Naive thymus-derived CD4-positive, alpha-beta T cell (primary cell): ENCODE results near the gene SOCS1. TPM values are rescaled to one million over a fixed set of nuclear protein-coding genes. Genes with fewer than 3 reads are reported as not detected.
A peak's percentile ranks its signal among the peaks of the same experiment; 100 is the strongest.

Experiments
- ATAC-seq: fragments of 150-1000 bp; cut with Tn5 transposase; 2 replicates; pipeline ENCODE4 v1.10.0; 2021; ENCODE audit warnings: mild to moderate bottlenecking, moderate library complexity
- CTCF ChIA-PET: fragments of 350-600 bp; sonication (Branson Sonifier 250); formaldehyde crosslinking; loops from one replicate; lab custom pipeline; 2021; ENCODE audit warnings: antibody characterized with exemption; lab: Charles Lee
- POLR2A ChIA-PET: fragments of 350-600 bp; sonication (Branson Sonifier 250); formaldehyde crosslinking; loops from one replicate; lab custom pipeline; 2021; ENCODE audit warnings: antibody characterized with exemption, inconsistent platforms; lab: Charles Lee
- DNase-seq, 9 donors: peaks; one replicate each; pipeline versions ENCODE4 v3.0.0 to v3.0.0-alpha.2; 2020 to 2022; ENCODE audit warnings: mixed read lengths in 1 of 9
- H3K27ac ChIP-seq: one replicate; pipeline ENCODE4 v1.7.0; 2013; ENCODE audit warnings: mild to moderate bottlenecking, low read depth, low read length, moderate library complexity
- H3K27me3 ChIP-seq, 2 donors: one replicate each; pipeline ENCODE4 v1.7.0; 2013; ENCODE audit warnings: low read length in 2 of 2, mild to moderate bottlenecking in 2 of 2, moderate library complexity in 2 of 2; ENCODE audit not compliant: control insufficient read depth in 2 of 2, insufficient read depth in 2 of 2
- H3K36me3 ChIP-seq, 3 experiments: 1 replicate in 2 of 3; 2 replicates in 1 of 3; pipeline ENCODE4 v1.7.0; 2013; ENCODE audit warnings: low read length in 3 of 3, mild to moderate bottlenecking in 3 of 3, moderate library complexity in 1 of 3; ENCODE audit not compliant: insufficient read depth in 3 of 3, control insufficient read depth in 2 of 3
- H3K4me1 ChIP-seq, 2 donors: one replicate each; pipeline ENCODE4 v1.7.0; 2013; ENCODE audit warnings: low read length in 2 of 2, mild to moderate bottlenecking in 2 of 2, moderate library complexity in 1 of 2; ENCODE audit not compliant: control insufficient read depth in 2 of 2, insufficient read depth in 2 of 2
- H3K4me3 ChIP-seq: 2 replicates; pipeline ENCODE4 v1.7.0; 2013; ENCODE audit warnings: mild to moderate bottlenecking, low read length
- H3K9me3 ChIP-seq, 3 experiments: 1 replicate in 2 of 3; 2 replicates in 1 of 3; pipeline ENCODE4 v1.7.0; 2013; ENCODE audit warnings: low read length in 3 of 3; ENCODE audit not compliant: control insufficient read depth in 2 of 3
- H3K27ac Mint-ChIP-seq, 9 donors: one replicate each; pipeline ENCODE4 v1.8.0; 2020 to 2022; ENCODE audit warnings: mixed read lengths in 9 of 9, mild to moderate bottlenecking in 8 of 9, moderate library complexity in 5 of 9, inconsistent platforms in 2 of 9
- H3K27me3 Mint-ChIP-seq, 5 donors: one replicate each; pipeline ENCODE4 v1.8.0; 2021 to 2022; ENCODE audit warnings: mixed read lengths in 5 of 5, mild to moderate bottlenecking in 1 of 5
- H3K36me3 Mint-ChIP-seq, 5 donors: one replicate each; pipeline ENCODE4 v1.8.0; 2020 to 2022; ENCODE audit warnings: mixed read lengths in 5 of 5, mild to moderate bottlenecking in 3 of 5, inconsistent platforms in 1 of 5
- H3K4me1 Mint-ChIP-seq, 7 donors: one replicate each; pipeline ENCODE4 v1.8.0; 2020 to 2022; ENCODE audit warnings: mixed read lengths in 7 of 7, mild to moderate bottlenecking in 3 of 7, inconsistent platforms in 1 of 7
- H3K4me3 Mint-ChIP-seq, 10 donors: one replicate each; pipeline ENCODE4 v1.8.0; 2020 to 2022; ENCODE audit warnings: mild to moderate bottlenecking in 10 of 10, mixed read lengths in 10 of 10, moderate library complexity in 6 of 10, inconsistent platforms in 2 of 10
- H3K9me3 Mint-ChIP-seq, 11 donors: one replicate each; pipeline ENCODE4 v1.8.0; 2020 to 2022; ENCODE audit warnings: mixed read lengths in 11 of 11, mild to moderate bottlenecking in 4 of 11, inconsistent platforms in 1 of 11, moderate library complexity in 1 of 11
- intact Hi-C, 2 donors: fragments of 100-400 bp; cut with micrococcal nuclease; formaldehyde crosslinking; loops; one replicate each; pipeline ENCODE4 v1.15.1; 2023
- polyA plus RNA-seq, 2 donors: library from polyadenylated mRNA; unstranded; fragments of 300-500 nt; fragmentation: Illumina TruSeq; gene quantifications; one replicate each; pipeline ENCODE4 v1.2.3, GENCODE V29; 2021
- total RNA-seq, 6 experiments: library from RNA in 5 of 6; stranded (reverse) in 5 of 6; gene quantifications; 1 replicate in 5 of 6; 2 replicates in 1 of 6; pipeline ENCODE4 v1.2.3 and lab custom pipeline; 2021 to 2026

SOCS1 gene
- total and polyA plus RNA-seq, 7 experiments from 2014 or later = 12.8 to 191 (median 16.1) TPM

GRCh38 chr16:11238272-11239202, 17.5 kb downstream of the SOCS1 start:
- Mint-ChIP-seq H3K9me3 (no peaks in the 10 kb centered on the region), H3K4me1 (peaks cover 16 to 43% (median 26%) of the 10 kb centered on the region in 7 donors), H3K4me3 (no peak overlapping the region), H3K27me3 (no peaks in the 10 kb centered on the region), H3K36me3 (no peaks in the 10 kb centered on the region), H3K27ac (peak overlapping the region in 3 of 9 donors; percentile 1 to 76 (median 21))
- no peak for ATAC-seq
- Histone ChIP-seq H3K36me3 (no peaks in the 10 kb centered on the region), H3K9me3 (no peaks in the 10 kb centered on the region), H3K27me3 (no peaks in the 10 kb centered on the region), H3K4me3 (no peak overlapping the region), H3K4me1 (peaks cover 24 to 27% of the 10 kb centered on the region in 2 donors), H3K27ac (no peak overlapping the region)
- POLR2A ChIA-PET = interaction anchor here (0.9 to 1.4 kb wide), 3 partner anchors 13 to 16 kb away, joined by 3 read pairs; no protein-coding TSS in a partner anchor
- intact Hi-C loops = no loop called here
- DNase-seq = no peak
- CTCF ChIA-PET = interaction anchor here (0.9 kb wide), 1 partner anchor 14 kb away, joined by 3 read pairs; no protein-coding TSS in a partner anchor

DNA sequence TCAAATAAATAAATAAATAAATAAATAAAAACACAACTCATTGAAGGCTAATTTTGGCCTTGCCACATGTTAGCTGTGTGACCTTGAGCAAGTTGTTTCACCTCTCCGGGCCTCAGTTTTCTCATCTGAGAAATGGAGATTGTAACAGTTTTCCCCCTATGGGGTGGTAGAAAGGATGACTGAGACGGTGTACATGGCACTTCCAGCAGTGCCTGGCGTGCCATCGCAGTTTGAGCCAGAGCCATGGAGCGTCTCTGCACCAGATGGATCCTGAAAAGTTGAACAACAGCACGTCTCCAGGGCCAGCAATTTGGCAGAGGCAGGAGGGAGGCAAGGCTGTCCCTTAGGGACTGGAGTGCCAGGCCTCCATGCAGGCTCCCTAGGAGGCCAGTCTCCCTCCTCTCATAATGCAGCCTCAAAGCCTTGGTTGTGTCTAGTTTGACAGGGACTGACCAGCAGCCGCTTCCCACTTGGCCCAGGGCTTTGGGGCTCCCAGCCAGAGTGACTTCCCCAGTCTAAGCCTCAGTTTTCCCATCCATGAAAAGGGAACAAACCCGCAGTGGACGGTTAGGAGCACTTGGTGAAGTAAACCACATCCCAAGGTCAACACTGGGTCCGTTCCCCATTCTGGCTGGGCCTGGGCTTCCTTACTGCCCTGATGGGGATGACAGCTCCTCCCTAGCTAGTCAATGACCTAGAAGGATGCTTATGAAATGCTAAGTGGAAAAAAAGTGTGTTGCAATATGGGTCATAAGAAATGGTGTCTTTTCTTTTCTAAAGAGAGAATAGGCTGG, 19.3 kb downstream of the SOCS1 start:
- ChIA-PET POLR2A (interaction anchor here (0.7 to 0.9 kb wide), 4 partner anchors 12 to 94 kb away, joined by 3 to 7 read pairs (median 4); partner anchors contain the start of gene SOCS1), CTCF (interaction anchor here (0.7 to 2.6 kb wide), 3 partner anchors 18 to 390 kb away, joined by 3 to 16 read pairs (median 5); partner anchors contain the start of gene SOCS1)
- no peaks in the 10 kb centered on the region for H3K27me3 Mint-ChIP-seq
- no peak overlapping the region for H3K4me3 Mint-ChIP-seq
- peaks cover 28 to 62% (median 41%) of the 10 kb centered on the region in 7 donors for H3K4me1 Mint-ChIP-seq
- H3K36me3 Mint-ChIP-seq = no peaks in the 10 kb centered on the region
- Histone ChIP-seq H3K4me1 (peaks cover 40 to 43% of the 10 kb centered on the region in 2 donors), H3K9me3 (no peaks in the 10 kb centered on the region), H3K27me3 (no peaks in the 10 kb centered on the region), H3K4me3 (no peak overlapping the region), H3K36me3 (no peaks in the 10 kb centered on the region), H3K27ac (no peak overlapping the region)
- peak overlapping the region in 5 of 9 donors; percentile 10 to 98 (median 56) for H3K27ac Mint-ChIP-seq
- ATAC-seq (no peak), DNase-seq (no peak)
- no peaks in the 10 kb centered on the region for H3K9me3 Mint-ChIP-seq
- intact Hi-C loops = no loop called here

DNA sequence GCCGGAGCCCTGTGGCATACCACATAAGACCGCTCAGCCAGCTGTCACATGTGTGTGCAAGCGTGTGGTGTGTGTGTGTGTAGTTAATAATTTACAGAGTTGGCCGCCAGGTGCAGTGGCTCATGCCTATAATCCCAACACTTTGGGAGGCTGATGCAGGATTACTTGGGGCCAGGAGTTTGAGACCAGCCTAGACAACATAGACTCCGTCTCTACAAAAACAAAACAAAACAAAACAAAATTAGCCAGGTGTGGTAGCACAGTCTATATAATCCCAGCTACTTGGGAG, 20.4 kb downstream of the SOCS1 start:
- Histone ChIP-seq H3K4me1 (peaks cover 38 to 46% of the 10 kb centered on the region in 2 donors), H3K9me3 (no peaks in the 10 kb centered on the region), H3K27me3 (no peaks in the 10 kb centered on the region), H3K36me3 (no peaks in the 10 kb centered on the region), H3K27ac (no peak overlapping the region), H3K4me3 (no peak overlapping the region)
- Mint-ChIP-seq H3K9me3 (no peaks in the 10 kb centered on the region), H3K27me3 (no peaks in the 10 kb centered on the region), H3K36me3 (no peaks in the 10 kb centered on the region), H3K4me3 (no peak overlapping the region), H3K27ac (peak overlapping the region; percentile 59 to 98 (median 82)), H3K4me1 (peaks cover 33 to 72% (median 45%) of the 10 kb centered on the region in 7 donors)
- ATAC-seq (no peak), DNase-seq (no peak)
- CTCF ChIA-PET = interaction anchor here (0.7 to 2.6 kb wide), 4 partner anchors 15 to 391 kb away, joined by 3 to 16 read pairs (median 6); partner anchors contain the start of gene SOCS1
- POLR2A ChIA-PET = interaction anchor here (0.7 to 0.9 kb wide), 4 partner anchors 11 to 95 kb away, joined by 3 to 7 read pairs (median 4); partner anchors contain the start of gene SOCS1
- intact Hi-C loops = no loop called here

DNA sequence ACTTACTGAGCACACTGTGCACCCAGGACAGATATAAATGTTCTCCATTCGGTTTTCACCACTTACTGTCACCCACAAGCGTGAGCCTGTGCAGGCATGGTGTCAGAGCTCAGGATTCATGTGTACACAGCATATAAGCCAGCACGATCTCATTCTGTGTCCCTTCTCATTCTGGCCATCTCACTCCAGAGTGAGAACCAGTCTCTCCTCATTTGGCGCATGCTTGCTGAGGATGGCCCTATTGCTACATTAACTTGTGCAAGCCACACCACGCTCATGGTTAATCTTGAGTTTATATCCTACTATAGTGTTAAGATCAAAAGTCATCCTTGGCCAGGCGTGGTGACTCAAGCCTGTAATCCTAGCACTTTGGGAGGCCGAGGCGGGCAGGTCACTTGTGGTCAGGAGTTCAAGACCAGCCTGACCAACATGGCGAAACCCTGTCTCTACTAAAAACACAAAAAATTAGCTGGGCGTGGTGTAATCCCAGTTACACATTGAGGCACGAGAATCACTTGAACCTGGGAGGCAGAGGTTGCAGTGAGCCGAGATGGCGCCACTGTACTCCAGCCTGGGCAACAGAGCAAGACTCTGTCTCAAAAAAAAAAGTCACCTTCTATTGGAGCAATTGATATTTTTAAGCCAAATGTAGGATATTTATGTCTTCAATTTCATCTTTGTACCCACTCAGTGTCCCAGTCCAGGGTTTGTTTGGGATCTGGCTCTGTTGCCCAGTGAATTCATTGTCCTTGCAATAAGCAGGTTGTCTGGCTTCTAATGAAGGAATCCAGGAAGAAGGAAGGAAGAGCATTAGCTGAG, 20.9 kb downstream of the SOCS1 start:
- Histone ChIP-seq H3K27me3 (no peaks in the 10 kb centered on the region), H3K27ac (no peak overlapping the region), H3K4me3 (no peak overlapping the region), H3K4me1 (peaks cover 34 to 40% of the 10 kb centered on the region in 2 donors), H3K9me3 (no peaks in the 10 kb centered on the region), H3K36me3 (no peaks in the 10 kb centered on the region)
- ChIA-PET CTCF (interaction anchor here (0.7 to 2.6 kb wide), 2 partner anchors 15 to 20 kb away, joined by 6 to 16 read pairs; partner anchors contain the start of gene SOCS1), POLR2A (interaction anchor here (0.9 to 12.7 kb wide), 2 partner anchors 11 to 21 kb away, joined by 3 to 244 read pairs; partner anchors contain the start of gene SOCS1)
- H3K9me3 Mint-ChIP-seq = no peaks in the 10 kb centered on the region
- peaks cover 31 to 76% (median 45%) of the 10 kb centered on the region in 7 donors for H3K4me1 Mint-ChIP-seq
- intact Hi-C loops = loop anchor here in 1 of 2 donors (1.0 to 5.0 kb wide), 3 partner anchors 53 to 247 kb away; no protein-coding TSS in a partner anchor
- no peaks in the 10 kb centered on the region for H3K27me3 Mint-ChIP-seq
- H3K4me3 Mint-ChIP-seq = peak overlapping the region in 3 of 10 donors; percentile 13 to 75 (median 61)
- DNase-seq (no peak), ATAC-seq (no peak)
- H3K36me3 Mint-ChIP-seq = no peaks in the 10 kb centered on the region
- peak overlapping the region; percentile 59 to 98 (median 88) for H3K27ac Mint-ChIP-seq

GRCh38 chr16:11233727-11234376, 22.2 kb downstream of the SOCS1 start:
- DNase-seq = peak in 2 of 9 donors; percentile 26 to 79
- no peaks in the 10 kb centered on the region for H3K9me3 Mint-ChIP-seq
- peaks cover 42 to 86% (median 57%) of the 10 kb centered on the region in 7 donors for H3K4me1 Mint-ChIP-seq
- H3K9me3 ChIP-seq = no peaks in the 10 kb centered on the region
- no peaks in the 10 kb centered on the region for H3K36me3 ChIP-seq
- H3K36me3 Mint-ChIP-seq = no peaks in the 10 kb centered on the region
- H3K4me3 Mint-ChIP-seq = peak overlapping the region; percentile 60 to 84 (median 76)
- H3K4me3 ChIP-seq = peak overlapping the region; percentile 50
- H3K27ac ChIP-seq = peak overlapping the region; percentile 89
- no peaks in the 10 kb centered on the region for H3K27me3 Mint-ChIP-seq
- CTCF ChIA-PET = interaction anchor here (0.9 to 1.4 kb wide), 3 partner anchors 19 to 24 kb away, joined by 3 to 5 read pairs (median 3); partner anchors contain the start of gene SOCS1
- H3K27me3 ChIP-seq = no peaks in the 10 kb centered on the region
- ATAC-seq = no peak
- peaks cover 34 to 39% of the 10 kb centered on the region in 2 donors for H3K4me1 ChIP-seq
- peak overlapping the region; percentile 82 to 98 (median 97) for H3K27ac Mint-ChIP-seq
- intact Hi-C loops = loop anchor here (1.0 to 5.0 kb wide), 9 partner anchors 9 to 246 kb away; no protein-coding TSS in a partner anchor
- POLR2A ChIA-PET = interaction anchor here (0.7 to 12.7 kb wide), 3 partner anchors 9 to 431 kb away, joined by 3 to 244 read pairs (median 9); partner anchors contain the start of gene SOCS1
